Heart left ventricle (tissue), 13 donors: ENCODE data around the gene CCDC127.

ENCODE experiments used
- CTCF ChIP-seq, 12 donors: fragments of 200-600 bp; sonication (generic) in 4 of 12; IDR thresholded peaks; one replicate each; pipeline versions ENCODE4 v1.5.0 to v1.8.0; 2018 to 2022; ENCODE audit warnings: antibody characterized with exemption in 12 of 12, mild to moderate bottlenecking in 5 of 12
- POLR2A ChIP-seq, 2 donors: fragments of 450-650 bp; IDR thresholded peaks; one replicate each; pipeline ENCODE4 v1.6.1; 2017; ENCODE audit warnings: antibody characterized with exemption in 2 of 2, mild to moderate bottlenecking in 2 of 2, moderate library complexity in 2 of 2
- donor health status: ischemic (EF 13 %, LVEDD 7.1; RV severe dilation, severe dysfunction).
- donor health status: DM: no; HTN: yes; CAD: no.
- donor health status: DM: no; HTN: no; CAD: no.
- donor health status: ischemic (EF 25% LVEDD 6.9; RV normal size, moderate dysfunction).
- donor health status: ischemic (EF 25% LVEDD 5.7; RV mildly dilated, moderate dysfunction).
- donor health status: ischemic (EF 35%, LVEDD 5.7; RV mildly dilated, moderate dysfunction).
- donor health status: nonischemic (EF 11% LVEDD 7.7; RV severe dilation, severe dysfunction).
- donor health status: DM: yes; HTN: yes; CAD: no.
- donor health status: PGD.
- donor health status: ischemic (EF 29% LVEDD 5.4; RV normal size, mild dysfunction).
- donor health status: nonischemic (EF 23%, LVEDD 6.1; RV moderate dilation, normal function).

- TF ChIP-seq POLR2A (IDR thresholded peaks at IDR 0.05) (no peak), CTCF (IDR thresholded peaks at IDR 0.05) (no peak)
Observed at GRCh38 chr5:152077-152476, 65.9 kb downstream of the CCDC127 start.
